ENCODE results near the gene SOX4. TPM values are rescaled to one million over a fixed set of nuclear protein-coding genes. Genes with fewer than 3 reads are reported as not detected.

Gene SOX4
- total RNA-seq, 3 donors from 2014 or later, result 18.2 to 71.0 (median 48.8) TPM

- peak overlapping the region; percentile 71 to 88 (median 82) for H3K4me3 ChIP-seq
- H3K4me1 ChIP-seq, result no peaks in the 10 kb centered on the region
- TF ChIP-seq CTCF (IDR thresholded peaks at IDR 0.05) (no peak), POLR2A (IDR thresholded peaks at IDR 0.05) (no peak), POLR2AphosphoS5 (IDR thresholded peaks at IDR 0.05) (no peak)
- intact Hi-C loops (cut with DNase I; ENCODE audit: low total_unique reads), result no loop called here
- no peaks in the 10 kb centered on the region for H3K36me3 ChIP-seq
- no peak for DNase-seq (ENCODE audit: low spot score in 2 of 2)
- no peaks in the 10 kb centered on the region for H3K9me3 ChIP-seq
- H3K27me3 ChIP-seq, result no peaks in the 10 kb centered on the region
- peak overlapping the region in 1 of 2 donors; percentile 97 for H3K27ac ChIP-seq
These were observed 598 bp upstream of the SOX4 start for GRCh38 chr6:21592953-21593352.

- Histone ChIP-seq H3K4me3 (peak overlapping the region; percentile 71 to 88 (median 82)), H3K4me1 (peaks cover 0 to 8% of the 10 kb centered on the region in 2 donors), H3K27ac (peak overlapping the region; percentile 96 to 97), H3K9me3 (no peaks in the 10 kb centered on the region), H3K36me3 (no peaks in the 10 kb centered on the region), H3K27me3 (no peaks in the 10 kb centered on the region)
- no peak for TF ChIP-seq POLR2A (IDR thresholded peaks at IDR 0.05)
- TF ChIP-seq CTCF (IDR thresholded peaks at IDR 0.05), result no peak
- TF ChIP-seq POLR2AphosphoS5 (IDR thresholded peaks at IDR 0.05), result no peak
- intact Hi-C loops (cut with DNase I; ENCODE audit: low total_unique reads), result no loop called here
- DNase-seq (ENCODE audit: low spot score in 2 of 2), result peak in 1 of 2 donors; percentile 28
These were observed 420 bp downstream of the SOX4 start for GRCh38 chr6:21593927-21594415.

GRCh38 chr6:21594416-21595281 lies 1.1 kb downstream of the SOX4 start:
- H3K4me1 ChIP-seq, result peaks cover 0 to 8% of the 10 kb centered on the region in 2 donors
- peak overlapping the region; percentile 96 to 97 for H3K27ac ChIP-seq
- H3K27me3 ChIP-seq, result no peaks in the 10 kb centered on the region
- H3K4me3 ChIP-seq, result peak overlapping the region; percentile 71 to 88 (median 82)
- TF ChIP-seq POLR2AphosphoS5 (IDR thresholded peaks at IDR 0.05), result peak in 2 of 3 donors; percentile 53 to 78
- no peak for TF ChIP-seq CTCF (IDR thresholded peaks at IDR 0.05)
- peak; percentile 39 for TF ChIP-seq POLR2A (IDR thresholded peaks at IDR 0.05)
- H3K36me3 ChIP-seq, result no peaks in the 10 kb centered on the region
- intact Hi-C loops (cut with DNase I; ENCODE audit: low total_unique reads), result no loop called here
- peak; percentile 60 to 64 for DNase-seq (ENCODE audit: low spot score in 2 of 2)
- H3K9me3 ChIP-seq, result no peaks in the 10 kb centered on the region

GRCh38 chr6:21595285-21596144 lies 2.0 kb downstream of the SOX4 start:
- peaks cover 0 to 8% of the 10 kb centered on the region in 2 donors for H3K4me1 ChIP-seq
- H3K9me3 ChIP-seq, result no peaks in the 10 kb centered on the region
- H3K27me3 ChIP-seq, result no peaks in the 10 kb centered on the region
- H3K36me3 ChIP-seq, result no peaks in the 10 kb centered on the region
- intact Hi-C loops (cut with DNase I; ENCODE audit: low total_unique reads), result no loop called here
- H3K27ac ChIP-seq, result peak overlapping the region; percentile 96 to 97
- H3K4me3 ChIP-seq, result peak overlapping the region; percentile 71 to 88 (median 82)
- peak; percentile 48 to 67 for DNase-seq (ENCODE audit: low spot score in 2 of 2)
- TF ChIP-seq CTCF (IDR thresholded peaks at IDR 0.05), result peak in 1 of 3 donors; percentile 18
- TF ChIP-seq POLR2A (IDR thresholded peaks at IDR 0.05), result no peak
- peak in 2 of 3 donors; percentile 34 to 36 for TF ChIP-seq POLR2AphosphoS5 (IDR thresholded peaks at IDR 0.05)

All from breast epithelium (tissue), 4 donors.